Activated T-cell treated with anti-CD3 and anti-CD28 coated beads for 24 hours (primary cell): Measurements from ENCODE around the gene PHAF1.

Experiments
- DNase-seq: peaks from one replicate; pipeline ENCODE4 v3.0.0-alpha.2; 2020; ENCODE audit warnings: low read depth

The PHAF1 gene

DNA sequence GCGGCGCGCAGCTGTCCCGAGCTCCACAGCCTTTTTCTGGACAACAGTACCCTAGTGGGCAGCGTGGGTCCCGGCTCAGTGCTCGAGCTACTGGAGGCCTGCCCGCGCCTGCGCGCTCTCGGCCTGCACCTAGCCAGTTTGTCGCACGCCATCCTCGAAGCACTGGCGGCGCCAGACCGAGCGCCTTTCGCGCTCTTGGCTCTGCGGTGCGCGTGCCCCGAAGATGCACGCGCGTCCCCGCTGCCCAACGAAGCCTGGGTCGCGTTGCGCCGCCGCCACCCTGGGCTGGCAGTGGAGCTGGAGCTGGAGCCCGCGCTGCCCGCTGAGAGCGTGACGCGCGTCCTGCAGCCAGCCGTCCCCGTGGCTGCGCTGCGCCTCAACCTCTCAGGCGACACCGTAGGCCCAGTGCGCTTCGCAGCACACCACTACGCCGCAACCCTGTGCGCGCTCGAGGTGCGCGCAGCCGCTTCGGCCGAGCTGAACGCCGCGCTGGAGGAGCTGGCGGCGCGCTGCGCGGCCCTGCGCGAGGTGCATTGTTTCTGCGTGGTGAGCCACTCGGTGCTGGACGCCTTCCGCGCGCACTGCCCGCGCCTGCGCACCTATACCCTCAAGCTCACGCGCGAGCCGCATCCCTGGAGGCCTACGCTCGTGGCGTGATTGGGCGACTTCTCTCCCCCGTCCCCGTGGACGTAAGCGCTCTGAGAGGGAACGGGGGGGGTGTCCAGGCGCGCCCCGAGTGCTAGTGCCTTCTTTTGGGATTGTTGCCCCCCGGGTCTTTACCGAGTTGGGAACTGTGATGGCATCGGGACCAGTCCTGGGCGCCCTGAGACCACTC lies 53.6 kb downstream of the PHAF1 start:
- DNase-seq: no peak

DNA sequence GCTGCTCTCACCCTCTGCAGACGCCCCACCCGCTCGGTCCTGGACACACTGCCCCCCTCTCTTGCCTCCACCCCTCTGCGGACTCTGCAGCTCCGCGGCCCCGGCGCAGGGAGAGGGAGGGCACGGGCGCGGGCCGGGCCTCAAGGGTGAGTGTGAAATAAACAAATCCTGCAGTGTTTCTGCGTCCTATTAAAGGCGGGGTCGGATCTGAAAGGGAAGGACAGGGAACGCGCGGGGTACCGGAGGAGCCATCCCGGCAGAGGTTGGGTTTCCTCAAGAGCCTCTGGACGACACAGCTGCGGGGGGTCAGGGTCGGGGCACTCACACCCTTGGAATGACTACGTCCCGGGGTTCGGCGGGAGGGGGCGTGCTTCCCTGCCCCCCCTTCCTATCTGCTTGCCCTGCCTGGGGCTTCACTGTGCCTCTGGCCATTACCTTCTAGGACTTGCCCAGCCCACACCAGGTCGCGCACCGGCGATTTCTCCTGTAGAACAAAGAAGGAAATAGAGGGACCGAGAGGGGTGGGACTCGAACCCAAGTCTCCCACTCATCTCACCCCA lies 54.3 kb downstream of the PHAF1 start:
- no peak for DNase-seq

DNA sequence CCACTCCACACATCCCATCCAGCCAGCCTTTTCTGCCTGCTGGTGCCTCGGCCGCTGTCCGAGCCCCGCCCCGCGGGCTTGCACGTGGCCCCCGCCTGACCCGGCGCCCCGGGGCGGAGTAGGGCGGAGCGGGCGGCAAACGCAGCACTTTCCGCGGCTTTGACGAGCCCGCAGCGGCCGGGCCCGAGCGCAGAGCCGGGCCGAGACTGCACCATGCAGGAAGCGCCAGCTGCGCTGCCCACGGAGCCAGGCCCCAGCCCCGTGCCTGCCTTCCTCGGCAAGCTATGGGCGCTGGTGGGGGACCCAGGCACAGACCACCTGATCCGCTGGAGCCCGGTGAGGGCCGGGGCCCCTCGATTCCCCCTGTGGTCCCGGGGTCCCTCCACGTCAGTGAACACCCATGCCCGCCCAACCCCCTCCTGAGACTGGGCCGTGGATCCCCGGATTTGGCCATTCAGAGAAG lies 54.9 kb downstream of the PHAF1 start, which contains the start of gene HSF4:
HSF4 (plus strand) TSS at position 147 of the 463 bp plus-strand sequence; CDS start at position 214, 67 bp downstream.
- DNase-seq: no peak

DNA sequence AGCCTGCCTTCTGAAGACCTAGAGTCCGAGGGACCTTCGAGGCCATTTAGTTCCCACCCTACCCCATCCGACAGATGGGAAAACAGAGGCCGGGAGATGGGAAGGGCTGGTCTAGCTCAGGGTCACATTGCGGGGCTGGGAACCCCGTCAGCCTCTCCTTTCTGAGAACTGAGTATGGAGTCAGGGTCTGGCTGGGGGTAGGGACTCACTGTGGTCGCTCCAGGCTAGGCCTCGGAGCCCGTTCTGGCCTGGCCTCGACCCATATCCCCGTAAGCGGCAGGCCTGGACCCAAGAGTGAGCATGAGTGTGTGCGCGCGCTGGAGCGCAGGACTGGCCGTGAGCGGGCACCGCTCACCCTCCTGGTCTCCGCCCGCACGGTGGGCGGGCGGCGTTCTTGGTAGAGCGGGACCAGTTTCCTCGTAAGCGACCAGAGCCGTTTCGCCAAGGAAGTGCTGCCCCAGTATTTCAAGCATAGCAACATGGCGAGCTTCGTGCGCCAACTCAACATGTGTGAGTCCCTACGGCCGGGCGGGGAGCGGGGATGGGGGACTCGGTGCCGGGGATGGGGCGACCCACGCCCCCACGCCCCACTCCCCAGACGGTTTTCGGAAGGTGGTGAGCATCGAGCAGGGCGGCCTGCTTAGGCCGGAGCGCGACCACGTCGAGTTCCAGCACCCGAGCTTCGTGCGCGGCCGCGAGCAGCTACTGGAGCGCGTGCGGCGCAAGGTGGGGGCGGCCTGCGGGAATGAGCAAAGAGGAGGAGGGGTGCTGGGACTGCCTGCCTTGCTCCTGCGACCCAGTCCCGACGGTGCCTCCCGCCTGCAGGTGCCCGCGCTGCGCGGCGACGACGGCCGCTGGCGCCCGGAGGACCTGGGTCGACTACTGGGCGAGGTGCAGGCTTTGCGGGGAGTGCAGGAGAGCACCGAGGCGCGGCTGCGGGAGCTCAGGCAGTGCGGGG lies 55.7 kb downstream of the PHAF1 start:
- no peak for DNase-seq

DNA sequence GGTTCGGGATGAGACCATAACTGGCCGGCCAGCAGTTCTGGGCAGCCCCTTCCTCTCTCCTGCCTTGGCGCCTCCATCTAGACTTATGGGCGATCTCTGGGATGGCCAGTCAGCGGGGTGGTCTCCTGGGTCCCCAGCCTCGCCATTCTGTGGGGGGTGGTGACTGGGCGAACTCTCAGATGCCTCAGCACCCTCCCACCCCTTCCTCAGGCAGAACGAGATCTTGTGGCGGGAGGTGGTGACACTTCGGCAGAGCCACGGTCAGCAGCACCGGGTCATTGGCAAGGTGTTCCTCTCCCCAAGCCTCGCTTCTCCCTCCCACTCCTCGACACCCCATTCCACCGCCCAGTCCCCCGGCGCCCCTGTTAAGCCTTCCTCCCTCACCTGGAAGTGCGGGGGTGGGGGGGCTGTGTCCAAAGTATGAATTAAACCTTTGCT lies 56.4 kb downstream of the PHAF1 start:
- DNase-seq: no peak

DNA sequence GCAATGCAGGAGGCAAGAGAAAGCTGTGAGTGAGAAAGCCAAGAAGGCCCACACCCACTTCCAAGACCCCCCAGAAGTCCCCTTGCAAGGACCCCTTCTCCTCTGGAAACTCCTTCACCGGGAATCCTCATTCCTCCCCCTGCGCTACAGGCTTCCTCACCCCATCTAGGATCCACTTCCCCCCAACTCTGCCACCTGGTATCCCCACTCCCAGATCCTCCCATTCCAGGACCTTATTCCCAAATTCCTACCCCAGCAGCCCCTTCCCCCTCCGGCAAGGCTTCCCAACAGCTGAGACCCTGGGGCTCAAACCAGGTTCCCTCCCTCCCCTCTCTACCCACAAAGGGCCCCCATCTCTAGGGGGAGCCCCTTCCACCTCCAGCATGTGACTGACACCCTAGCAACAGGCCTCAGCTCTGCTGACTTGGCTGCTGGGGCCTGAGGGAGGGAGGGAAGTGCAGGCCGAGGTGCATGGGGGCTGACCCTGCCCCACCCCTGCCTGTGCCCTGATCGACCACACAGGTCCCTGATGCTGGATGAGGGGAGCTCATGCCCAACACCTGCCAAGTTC lies 56.9 kb downstream of the PHAF1 start:
- DNase-seq: no peak

DNA sequence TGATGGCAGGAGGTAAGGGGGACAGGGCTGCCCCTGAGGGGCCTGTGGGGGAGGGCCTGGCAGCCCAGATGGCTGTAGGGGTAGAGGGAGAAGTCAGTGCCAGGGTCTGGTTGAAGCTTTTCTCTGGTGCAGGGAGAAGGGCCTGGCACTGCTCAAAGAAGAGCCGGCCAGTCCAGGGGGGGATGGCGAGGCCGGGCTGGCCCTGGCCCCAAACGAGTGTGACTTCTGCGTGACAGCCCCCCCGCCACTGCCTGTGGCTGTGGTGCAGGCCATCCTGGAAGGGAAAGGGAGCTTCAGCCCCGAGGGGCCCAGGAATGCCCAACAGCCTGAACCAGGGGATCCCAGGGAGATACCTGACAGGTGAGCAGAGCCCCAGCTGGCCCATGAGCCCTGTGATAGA lies 57.8 kb downstream of the PHAF1 start:
- DNase-seq: no peak

DNA sequence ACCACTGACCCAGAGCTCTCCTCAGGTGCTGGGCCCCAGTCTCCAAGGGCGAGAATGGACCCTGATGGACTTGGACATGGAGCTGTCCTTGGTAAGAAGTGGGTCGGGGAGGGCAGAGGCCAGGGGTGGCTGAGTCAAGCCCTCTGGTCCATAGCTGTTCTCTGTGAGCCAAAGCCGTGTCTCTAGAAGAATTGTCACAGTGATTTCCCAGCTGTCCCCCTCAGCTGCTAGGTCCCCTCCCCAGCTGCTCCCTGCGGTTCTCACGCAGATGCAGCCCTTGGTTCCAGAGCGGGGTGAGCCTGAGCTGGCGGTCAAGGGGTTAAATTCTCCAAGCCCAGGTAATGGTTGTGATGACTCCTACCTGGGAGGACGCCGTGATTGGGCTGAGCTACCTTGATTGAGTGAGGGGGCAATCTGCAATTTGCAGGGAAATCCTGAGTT lies 59.3 kb downstream of the PHAF1 start:
- no peak for DNase-seq

DNA sequence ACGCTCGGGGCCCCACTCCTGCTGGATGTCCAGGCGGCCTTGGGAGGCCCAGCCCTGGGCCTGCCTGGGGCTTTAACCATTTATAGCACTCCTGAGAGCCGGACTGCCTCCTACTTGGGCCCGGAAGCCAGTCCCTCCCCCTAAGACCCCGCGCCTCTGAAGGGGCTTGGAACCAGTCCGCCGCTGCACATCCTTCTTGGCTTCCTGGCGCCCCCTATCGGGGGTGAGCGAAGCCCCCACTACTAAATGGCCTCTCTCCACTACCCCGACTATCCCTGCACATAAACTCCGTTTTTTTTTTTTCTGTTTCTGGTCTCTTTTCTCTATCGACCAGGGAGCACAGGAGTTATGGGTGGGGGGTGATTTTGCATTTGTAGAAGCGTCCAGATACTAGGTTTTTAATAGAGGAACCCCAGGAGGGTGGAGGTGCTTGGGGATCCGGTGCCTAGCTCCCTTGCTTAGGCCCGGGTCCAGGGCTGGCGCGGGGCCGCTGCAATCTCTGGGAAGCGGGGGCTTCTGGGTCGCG lies 60.0 kb downstream of the PHAF1 start:
- DNase-seq: no peak

DNA sequence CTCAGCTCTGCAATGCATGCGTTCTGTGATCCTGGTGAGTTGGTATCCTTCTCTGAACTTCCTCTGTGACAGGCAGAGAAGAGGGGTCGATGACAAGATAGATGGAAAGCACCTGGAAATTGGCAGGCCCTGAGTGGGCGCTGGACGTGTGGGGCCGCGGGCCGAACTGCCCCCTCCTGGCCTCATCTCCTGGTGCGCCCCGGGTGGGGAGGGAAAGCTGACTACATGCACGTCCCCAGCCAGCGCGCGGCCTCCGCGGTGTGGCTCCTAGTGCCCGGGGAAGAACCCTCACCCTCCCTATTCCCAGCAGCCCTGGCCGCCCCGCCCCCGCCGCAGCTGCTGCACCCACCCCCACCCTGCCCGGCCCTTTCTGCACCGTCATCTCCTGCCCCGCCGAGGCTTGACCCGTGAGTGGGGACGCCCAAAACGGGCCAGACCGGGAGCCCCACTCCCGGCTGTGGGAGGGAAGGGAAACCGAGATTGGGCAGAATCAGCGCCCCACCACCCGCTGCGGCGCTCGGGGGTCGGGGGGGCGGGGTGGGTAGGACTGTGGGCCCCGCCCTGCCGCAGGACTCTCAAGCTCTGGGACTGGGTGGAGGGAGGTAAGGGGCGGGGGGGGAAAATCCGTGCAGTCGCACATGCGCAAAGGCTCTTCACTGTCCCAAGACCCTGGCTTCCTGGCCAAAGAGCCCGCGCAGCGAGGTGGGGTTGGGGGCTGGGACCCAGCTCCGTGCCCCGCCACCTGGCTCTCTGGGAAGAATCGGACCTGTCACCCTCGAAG lies 60.6 kb downstream of the PHAF1 start, which contains the start of gene NOL3:
NOL3 (plus strand) TSS at position 371 of the 781 bp plus-strand sequence.
- DNase-seq: no peak

DNA sequence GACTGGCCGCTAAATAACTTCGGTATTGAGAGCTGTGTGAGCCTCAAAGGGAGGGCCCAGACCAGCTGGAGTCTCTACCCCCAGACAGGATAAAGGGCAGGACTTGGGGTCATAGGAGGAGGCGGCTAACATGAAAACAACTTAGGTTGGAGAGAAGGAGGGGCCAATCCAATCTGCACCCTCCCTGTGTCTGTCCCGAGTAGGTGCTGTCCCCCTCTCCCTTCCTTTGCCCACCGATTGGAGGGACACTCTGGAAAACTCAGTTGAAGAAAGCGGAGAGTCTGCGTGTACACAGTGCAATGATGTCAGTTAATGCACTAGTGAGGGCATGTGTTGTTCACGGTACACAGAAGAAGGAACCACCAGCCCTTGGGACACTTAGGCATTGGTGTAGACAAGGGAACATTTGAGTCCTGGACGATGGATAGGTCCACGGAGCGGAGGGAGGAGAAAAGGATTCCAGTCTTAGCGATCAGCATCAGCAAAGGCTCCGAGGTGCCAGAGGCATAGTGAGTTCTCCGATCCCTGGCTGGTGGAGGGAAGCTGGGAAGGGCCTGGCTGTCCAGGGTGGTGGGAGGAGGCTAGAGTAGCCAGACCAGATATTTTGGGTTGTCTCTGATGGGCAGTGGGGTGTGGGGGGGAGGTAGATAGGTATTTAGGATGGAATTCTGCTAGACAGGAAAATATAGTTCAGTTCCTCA lies 61.4 kb downstream of the PHAF1 start:
- DNase-seq: no peak

DNA sequence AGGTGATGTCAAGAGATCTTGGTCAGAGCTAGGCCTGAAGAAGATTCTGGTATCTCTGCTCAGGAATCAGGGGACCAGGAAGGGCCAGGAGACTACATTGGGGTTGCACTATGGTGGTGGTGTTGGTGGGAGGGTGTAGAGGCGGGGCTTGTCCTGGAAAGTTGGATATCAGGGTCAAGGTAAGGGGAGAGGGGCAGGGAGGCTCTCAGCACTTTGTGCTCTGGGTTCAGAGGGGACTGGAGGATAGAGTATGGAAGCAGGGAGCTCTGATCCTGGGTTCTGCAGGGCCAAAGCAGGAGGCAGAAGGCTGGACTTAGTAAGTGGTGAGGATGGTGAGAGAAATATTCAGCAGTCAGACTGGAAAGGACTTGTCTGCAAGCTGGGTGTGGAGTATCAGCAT lies 63.6 kb downstream of the PHAF1 start:
- DNase-seq: no peak

DNA sequence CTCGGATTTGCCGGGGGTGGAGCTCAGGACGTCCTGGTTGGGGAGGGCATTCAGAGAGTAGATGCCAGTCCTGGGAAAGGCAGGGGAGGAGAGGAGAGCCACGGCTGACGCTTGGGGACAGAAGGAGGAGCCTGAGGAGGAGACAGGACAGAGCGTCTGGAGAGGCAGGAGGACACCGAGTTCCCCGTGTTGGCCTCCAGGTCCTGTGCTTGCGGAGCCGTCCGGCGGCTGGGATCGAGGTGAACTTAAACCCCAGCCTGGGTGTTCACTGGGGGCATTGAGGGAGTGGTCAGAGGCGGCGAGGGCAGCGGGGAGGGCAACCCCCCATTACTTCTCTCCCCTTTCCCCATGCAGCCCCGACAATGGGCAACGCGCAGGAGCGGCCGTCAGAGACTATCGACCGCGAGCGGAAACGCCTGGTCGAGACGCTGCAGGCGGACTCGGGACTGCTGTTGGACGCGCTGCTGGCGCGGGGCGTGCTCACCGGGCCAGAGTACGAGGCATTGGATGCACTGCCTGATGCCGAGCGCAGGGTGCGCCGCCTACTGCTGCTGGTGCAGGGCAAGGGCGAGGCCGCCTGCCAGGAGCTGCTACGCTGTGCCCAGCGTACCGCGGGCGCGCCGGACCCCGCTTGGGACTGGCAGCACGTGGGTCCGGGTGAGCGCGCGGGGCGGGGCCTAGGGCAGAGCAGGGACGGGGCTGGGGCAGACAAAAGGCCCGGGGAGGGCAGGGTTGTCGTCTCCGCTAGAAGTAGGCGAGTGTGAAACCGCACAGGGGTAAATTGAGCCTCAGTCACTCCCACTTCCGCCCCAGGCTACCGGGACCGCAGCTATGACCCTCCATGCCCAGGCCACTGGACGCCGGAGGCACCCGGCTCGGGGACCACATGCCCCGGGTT lies 64.3 kb downstream of the PHAF1 start:
- DNase-seq: no peak

DNA sequence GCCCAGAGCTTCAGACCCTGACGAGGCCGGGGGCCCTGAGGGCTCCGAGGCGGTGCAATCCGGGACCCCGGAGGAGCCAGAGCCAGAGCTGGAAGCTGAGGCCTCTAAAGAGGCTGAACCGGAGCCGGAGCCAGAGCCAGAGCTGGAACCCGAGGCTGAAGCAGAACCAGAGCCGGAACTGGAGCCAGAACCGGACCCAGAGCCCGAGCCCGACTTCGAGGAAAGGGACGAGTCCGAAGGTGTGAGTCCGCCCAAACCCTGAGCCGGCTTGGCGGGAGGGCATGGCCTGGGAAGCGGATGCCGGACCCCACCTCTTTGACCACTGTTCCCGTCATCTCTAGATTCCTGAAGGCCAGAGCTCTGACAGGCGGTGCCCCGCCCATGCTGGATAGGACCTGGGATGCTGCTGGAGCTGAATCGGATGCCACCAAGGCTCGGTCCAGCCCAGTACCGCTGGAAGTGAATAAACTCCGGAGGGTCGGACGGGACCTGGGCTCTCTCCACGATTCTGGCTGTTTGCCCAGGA lies 65.0 kb downstream of the PHAF1 start:
- no peak for DNase-seq

DNA sequence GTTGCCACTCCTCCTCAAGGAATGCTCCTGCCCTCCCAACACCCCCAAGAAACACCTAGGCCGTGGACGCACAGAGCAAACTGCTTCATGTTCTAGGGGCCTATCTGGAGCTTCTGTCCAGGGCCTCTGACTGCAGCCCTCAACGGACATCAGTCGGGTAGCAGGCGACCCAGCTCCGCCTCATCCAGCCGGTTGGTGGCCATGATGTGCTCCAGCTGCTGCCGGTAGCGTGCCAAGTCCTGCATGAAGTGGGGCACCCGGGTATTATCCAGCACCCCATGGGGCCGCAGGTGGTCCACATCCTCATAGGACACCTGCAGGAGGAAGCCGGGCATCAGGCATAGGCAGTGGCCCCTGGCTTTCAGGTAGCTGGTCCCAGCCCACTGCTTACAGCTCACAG lies 66.9 kb downstream of the PHAF1 start:
- no peak for DNase-seq

DNA sequence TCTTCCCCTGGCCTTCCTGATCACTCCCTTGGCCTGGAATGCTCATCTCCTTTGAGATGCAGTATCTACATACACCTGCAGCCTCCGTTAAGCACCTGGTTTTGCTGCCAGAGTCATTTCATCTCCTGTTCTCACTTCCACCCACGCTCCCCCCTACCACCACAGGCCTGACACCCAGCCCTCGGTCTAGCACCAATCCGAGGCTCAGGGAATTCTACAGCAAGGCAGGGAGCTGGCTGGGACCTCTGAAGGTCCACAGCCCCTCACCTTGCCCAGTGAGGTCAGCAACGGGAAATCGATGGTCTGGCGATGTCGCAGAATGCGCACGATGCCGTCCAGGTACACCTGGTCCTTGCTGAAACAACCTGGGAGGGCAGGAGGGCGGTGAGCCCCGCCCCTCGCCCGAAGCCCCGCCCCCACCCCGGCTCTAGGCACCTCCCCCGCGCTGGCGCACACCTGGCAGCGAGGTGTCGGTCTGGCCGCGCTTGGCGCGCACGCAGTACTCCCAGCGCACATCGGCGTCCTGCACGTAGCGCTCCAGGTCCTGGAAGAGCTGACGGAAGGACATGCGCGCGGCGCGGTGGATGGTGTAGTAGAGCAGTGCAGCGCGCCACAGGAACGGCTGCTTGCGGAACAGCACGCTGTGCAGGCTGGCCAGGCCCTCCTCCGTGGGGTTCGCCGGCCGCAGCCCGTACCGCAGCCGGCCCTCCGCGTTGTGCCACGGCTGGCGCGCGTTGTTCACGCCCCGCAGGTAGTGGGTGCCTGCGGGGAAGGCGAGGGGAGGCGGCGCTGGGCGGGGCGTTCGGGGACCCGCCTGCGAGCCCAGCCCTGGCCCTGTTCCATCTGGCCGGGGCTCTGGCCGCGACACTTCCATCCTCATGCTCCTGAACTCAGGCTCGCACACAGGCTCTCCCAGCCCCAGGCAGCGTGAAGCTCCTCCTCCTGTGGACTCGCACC lies 68.3 kb downstream of the PHAF1 start:
- DNase-seq: no peak

DNA sequence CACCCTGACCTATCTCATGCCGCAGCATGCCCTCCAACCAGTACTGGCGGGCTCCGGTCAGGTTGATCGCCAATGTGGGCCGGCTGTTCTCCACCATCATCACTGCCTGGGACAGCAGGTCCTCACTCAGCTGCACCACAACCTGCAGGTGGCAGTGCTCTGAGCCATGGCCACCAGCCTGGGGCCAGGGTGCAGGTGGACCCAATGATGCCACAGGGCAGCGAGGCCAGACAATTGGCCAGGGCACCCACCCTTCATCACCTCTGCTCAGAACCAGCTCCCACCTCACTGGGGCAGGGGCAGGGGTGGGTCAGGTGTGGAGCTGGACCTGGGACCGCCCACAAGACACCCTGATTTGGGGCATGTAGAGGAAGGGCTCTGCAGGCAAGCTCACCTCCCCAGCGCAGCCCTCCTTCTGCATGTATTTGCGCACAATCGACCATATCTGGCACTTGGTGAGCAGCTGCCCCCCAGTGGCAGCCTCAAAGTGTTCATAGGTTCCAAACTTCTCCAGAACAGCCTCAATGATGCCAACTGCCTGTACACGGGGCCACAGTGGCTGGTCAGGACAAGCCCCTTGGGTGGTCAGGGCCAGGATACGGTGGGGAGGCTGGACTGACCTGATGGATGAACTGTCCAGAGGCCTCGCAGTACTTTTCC lies 69.8 kb downstream of the PHAF1 start:
- no peak for DNase-seq
